ENCODE results near the gene ESRRB. TPM values are rescaled to one million over a fixed set of nuclear protein-coding genes. Genes with fewer than 3 reads are reported as not detected.

ESRRB gene
- total RNA-seq, 3 donors from 2014 or later (not counting 1 experiment from before 2014, with no cell fraction given) = 0.45 to 1.3 TPM; not detected in 1

DNA sequence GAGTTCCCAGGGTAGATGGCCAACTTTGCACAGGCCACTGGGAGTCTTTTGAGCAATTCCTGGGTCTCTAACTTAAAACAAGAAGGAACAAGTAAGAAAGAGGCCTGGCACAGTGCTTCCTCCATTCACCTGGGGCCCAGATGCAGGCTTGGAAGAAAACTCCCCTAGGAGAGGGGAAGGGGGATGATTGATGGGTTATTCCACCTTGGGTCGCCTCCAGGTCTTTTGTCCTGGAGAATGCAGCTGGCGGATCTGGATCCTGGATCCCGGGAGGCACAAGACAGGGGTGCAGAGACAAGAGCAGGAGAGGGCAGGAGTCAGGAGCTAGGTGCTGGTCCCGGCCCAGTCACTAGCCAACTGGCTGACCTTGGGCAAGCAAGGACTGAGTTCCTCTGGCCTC is 74.5 kb downstream of the ESRRB start:
- Histone ChIP-seq H3K9me3 (ENCODE audit: control insufficient read depth, insufficient read depth, low read length) (no peaks in the 10 kb centered on the region), H3K27ac (ENCODE audit: low read length) (no peak overlapping the region), H3K4me1 (ENCODE audit: control insufficient read depth, insufficient read depth, low read length) (no peaks in the 10 kb centered on the region), H3K36me3 (ENCODE audit: control insufficient read depth, insufficient read depth, low read length) (no peaks in the 10 kb centered on the region), H3K27me3 (ENCODE audit: control insufficient read depth, insufficient read depth, low read length) (no peaks in the 10 kb centered on the region), H3K4me3 (ENCODE audit: low read length) (no peak overlapping the region)
- intact Hi-C loops (cut with micrococcal nuclease) = no loop called here
- Mint-ChIP-seq H3K4me3 (no peak overlapping the region), H3K36me3 (no peaks in the 10 kb centered on the region), H3K4me1 (no peaks in the 10 kb centered on the region), H3K27me3 (ENCODE audit: low read depth in 2 of 2) (peaks cover 10 to 13% of the 10 kb centered on the region in 2 donors), H3K9me3 (no peaks in the 10 kb centered on the region), H3K27ac (no peak overlapping the region)
- TF ChIP-seq, protein P1, sequence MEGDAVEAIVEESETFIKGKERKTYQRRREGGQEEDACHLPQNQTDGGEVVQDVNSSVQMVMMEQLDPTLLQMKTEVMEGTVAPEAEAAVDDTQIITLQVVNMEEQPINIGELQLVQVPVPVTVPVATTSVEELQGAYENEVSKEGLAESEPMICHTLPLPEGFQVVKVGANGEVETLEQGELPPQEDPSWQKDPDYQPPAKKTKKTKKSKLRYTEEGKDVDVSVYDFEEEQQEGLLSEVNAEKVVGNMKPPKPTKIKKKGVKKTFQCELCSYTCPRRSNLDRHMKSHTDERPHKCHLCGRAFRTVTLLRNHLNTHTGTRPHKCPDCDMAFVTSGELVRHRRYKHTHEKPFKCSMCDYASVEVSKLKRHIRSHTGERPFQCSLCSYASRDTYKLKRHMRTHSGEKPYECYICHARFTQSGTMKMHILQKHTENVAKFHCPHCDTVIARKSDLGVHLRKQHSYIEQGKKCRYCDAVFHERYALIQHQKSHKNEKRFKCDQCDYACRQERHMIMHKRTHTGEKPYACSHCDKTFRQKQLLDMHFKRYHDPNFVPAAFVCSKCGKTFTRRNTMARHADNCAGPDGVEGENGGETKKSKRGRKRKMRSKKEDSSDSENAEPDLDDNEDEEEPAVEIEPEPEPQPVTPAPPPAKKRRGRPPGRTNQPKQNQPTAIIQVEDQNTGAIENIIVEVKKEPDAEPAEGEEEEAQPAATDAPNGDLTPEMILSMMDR (IDR thresholded peaks at IDR 0.05) = no peak
- no peak for ATAC-seq
- no peak for DNase-seq
- 77% methylated on average over 4 of the region's 4 CpGs for WGBS (ENCODE audit: insufficient coverage)

DNA sequence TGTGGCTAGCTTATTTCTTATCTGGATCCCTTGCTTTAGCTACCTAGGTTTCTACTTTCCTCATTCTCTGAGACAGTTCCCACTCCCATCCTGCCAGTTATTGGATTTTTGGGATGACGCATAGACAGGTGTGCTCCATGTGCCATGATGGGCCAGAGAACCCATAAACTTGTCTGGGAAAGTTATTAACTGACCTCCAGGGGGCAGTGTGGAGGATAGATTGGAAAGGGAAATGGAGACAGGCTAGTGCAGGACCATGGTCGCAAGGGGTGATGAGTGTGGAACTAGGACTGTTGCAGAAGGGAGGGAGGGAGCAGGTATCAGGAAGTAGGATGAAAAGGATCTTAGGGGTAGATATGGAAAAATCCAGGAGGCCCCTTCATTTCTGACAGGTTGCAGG is 80.3 kb downstream of the ESRRB start:
- no peak overlapping the region for H3K27ac ChIP-seq (ENCODE audit: low read length)
- H3K4me1 ChIP-seq (ENCODE audit: control insufficient read depth, insufficient read depth, low read length) = no peaks in the 10 kb centered on the region
- Mint-ChIP-seq H3K9me3 (no peaks in the 10 kb centered on the region), H3K4me3 (no peak overlapping the region), H3K36me3 (no peaks in the 10 kb centered on the region), H3K4me1 (no peaks in the 10 kb centered on the region), H3K27me3 (ENCODE audit: low read depth in 2 of 2) (peaks cover 0 to 7% of the 10 kb centered on the region in 2 donors), H3K27ac (no peak overlapping the region)
- no peaks in the 10 kb centered on the region for H3K27me3 ChIP-seq (ENCODE audit: control insufficient read depth, insufficient read depth, low read length)
- TF ChIP-seq, protein P1 (IDR thresholded peaks at IDR 0.05) = peak; percentile 34
- no peaks in the 10 kb centered on the region for H3K9me3 ChIP-seq (ENCODE audit: control insufficient read depth, insufficient read depth, low read length)
- peak in 1 of 2 donors; percentile 34 for DNase-seq
- peak in 2 of 3 donors; percentile 43 to 48 for ATAC-seq
- intact Hi-C loops (cut with micrococcal nuclease) = no loop called here
- WGBS (ENCODE audit: insufficient coverage) = 69% methylated on average over 2 of the region's 2 CpGs
- no peak overlapping the region for H3K4me3 ChIP-seq (ENCODE audit: low read length)
- H3K36me3 ChIP-seq (ENCODE audit: control insufficient read depth, insufficient read depth, low read length) = no peaks in the 10 kb centered on the region

DNA sequence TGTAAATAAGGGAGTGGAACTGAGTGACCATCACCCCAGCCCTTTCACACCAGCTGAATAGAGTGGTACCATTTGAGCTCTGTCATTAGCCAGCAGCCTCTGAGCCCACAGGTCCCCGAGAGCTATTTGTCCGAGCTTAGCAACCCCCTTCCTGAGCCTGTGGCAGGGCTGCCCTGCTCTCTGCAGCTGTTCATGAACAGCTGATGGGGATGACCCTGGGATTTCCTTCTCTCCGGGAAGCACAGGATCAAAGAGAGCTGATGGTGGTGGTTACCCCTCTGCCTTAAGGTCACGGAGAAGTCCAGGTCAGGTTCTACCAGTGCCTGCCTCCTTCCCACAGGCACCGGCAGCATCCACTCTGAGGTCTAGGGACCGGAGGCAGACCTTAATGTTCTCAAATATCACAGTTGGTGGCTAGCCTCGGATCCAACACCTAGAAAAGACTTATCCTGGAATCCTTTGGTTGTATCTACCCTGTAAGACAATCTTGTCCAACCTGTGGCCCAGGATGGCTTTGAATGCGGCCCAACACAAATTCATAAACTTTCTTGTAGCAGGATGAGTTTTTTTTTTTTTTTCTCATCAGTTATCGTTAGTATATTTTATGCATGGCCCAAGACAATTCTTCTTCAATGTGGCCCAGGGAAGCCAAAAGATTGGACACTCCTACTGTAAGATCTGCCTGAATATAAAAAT is 81.1 kb downstream of the ESRRB start:
- Histone ChIP-seq H3K27me3 (ENCODE audit: control insufficient read depth, insufficient read depth, low read length) (no peaks in the 10 kb centered on the region), H3K9me3 (ENCODE audit: control insufficient read depth, insufficient read depth, low read length) (no peaks in the 10 kb centered on the region), H3K4me3 (ENCODE audit: low read length) (no peak overlapping the region), H3K36me3 (ENCODE audit: control insufficient read depth, insufficient read depth, low read length) (no peaks in the 10 kb centered on the region), H3K4me1 (ENCODE audit: control insufficient read depth, insufficient read depth, low read length) (no peaks in the 10 kb centered on the region), H3K27ac (ENCODE audit: low read length) (no peak overlapping the region)
- Mint-ChIP-seq H3K4me3 (no peak overlapping the region), H3K9me3 (no peaks in the 10 kb centered on the region), H3K27me3 (ENCODE audit: low read depth in 2 of 2) (peaks cover 0 to 7% of the 10 kb centered on the region in 2 donors), H3K36me3 (no peaks in the 10 kb centered on the region), H3K4me1 (no peaks in the 10 kb centered on the region), H3K27ac (no peak overlapping the region)
- ATAC-seq (no peak), DNase-seq (no peak)
- 86% methylated on average over 9 of the region's 9 CpGs for WGBS (ENCODE audit: insufficient coverage)
- TF ChIP-seq, protein P1 (IDR thresholded peaks at IDR 0.05) = no peak
- intact Hi-C loops (cut with micrococcal nuclease) = no loop called here

DNA sequence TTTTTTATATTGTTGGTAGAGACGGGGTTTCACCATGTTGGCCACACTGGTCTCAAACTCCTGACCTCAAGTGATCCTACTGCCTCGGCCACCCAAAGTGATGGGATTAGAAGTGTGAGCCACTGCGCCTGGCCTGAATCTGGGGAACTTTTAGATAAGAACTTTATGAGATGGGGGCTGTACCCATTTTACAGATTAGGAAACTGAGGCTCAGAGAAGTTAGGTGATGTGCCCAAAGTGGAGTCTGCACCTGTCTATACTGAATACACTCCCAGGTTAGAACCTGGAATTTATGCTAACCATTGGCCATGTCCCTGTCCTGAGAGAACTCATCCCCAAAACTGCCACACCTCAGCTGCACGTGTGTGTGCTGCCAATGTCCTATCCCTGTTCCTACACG is 81.9 kb downstream of the ESRRB start:
- intact Hi-C loops (cut with micrococcal nuclease) = no loop called here
- DNase-seq = no peak
- TF ChIP-seq, protein P1 (IDR thresholded peaks at IDR 0.05) = no peak
- H3K36me3 ChIP-seq (ENCODE audit: control insufficient read depth, insufficient read depth, low read length) = no peaks in the 10 kb centered on the region
- Mint-ChIP-seq H3K27ac (no peak overlapping the region), H3K9me3 (no peaks in the 10 kb centered on the region), H3K4me3 (no peak overlapping the region), H3K27me3 (ENCODE audit: low read depth in 2 of 2) (peaks cover 0 to 7% of the 10 kb centered on the region in 2 donors), H3K4me1 (no peaks in the 10 kb centered on the region), H3K36me3 (no peaks in the 10 kb centered on the region)
- WGBS (ENCODE audit: insufficient coverage) = 87% methylated on average over 5 of the region's 5 CpGs
- no peak overlapping the region for H3K4me3 ChIP-seq (ENCODE audit: low read length)
- H3K4me1 ChIP-seq (ENCODE audit: control insufficient read depth, insufficient read depth, low read length) = no peaks in the 10 kb centered on the region
- no peak for ATAC-seq
- no peaks in the 10 kb centered on the region for H3K9me3 ChIP-seq (ENCODE audit: control insufficient read depth, insufficient read depth, low read length)
- no peaks in the 10 kb centered on the region for H3K27me3 ChIP-seq (ENCODE audit: control insufficient read depth, insufficient read depth, low read length)
- no peak overlapping the region for H3K27ac ChIP-seq (ENCODE audit: low read length)

All from natural killer cell (primary cell).